ENCODE results near the gene MARK1. TPM values are rescaled to one million over a fixed set of nuclear protein-coding genes. Genes with fewer than 3 reads are reported as not detected.
A peak's percentile ranks its signal among the peaks of the same experiment; 100 is the strongest.

Gene MARK1
- total and polyA plus RNA-seq, 2 of the 13 experiments (the other 11 are each of a cell fraction or from before 2014, with no cell fraction given) = not detected

GRCh38 chr1:220685879-220686278, 157.9 kb downstream of the MARK1 start:
- Histone ChIP-seq H4K20me1 (ENCODE audit: insufficient read depth, low read length) (no peaks in the 10 kb centered on the region), H3K4me3 (replicated peaks in 1 of 3; ENCODE audit: insufficient read depth in 1 of 3, low read depth in 2 of 3, low read length in 3 of 3) (no peak overlapping the region), H3K4me1 (ENCODE audit: insufficient read depth, low read length) (peaks cover 18% of the 10 kb centered on the region), H3K79me2 (ENCODE audit: insufficient read depth, low read length) (peaks cover 2% of the 10 kb centered on the region), H3K27me3 (ENCODE audit: control insufficient read depth in 1 of 2, insufficient read depth in 2 of 2, low read length in 2 of 2) (no peaks in the 10 kb centered on the region; a peak in 2 of 5 replicates), H2AFZ (ENCODE audit: low read length) (no peak overlapping the region), H3K9ac (ENCODE audit: insufficient read depth, low read depth, low read length) (no peak overlapping the region), H3K27ac (ENCODE audit: extremely low read length, insufficient read depth, low read length) (no peak overlapping the region), H3K9me3 (ENCODE audit: low read length) (no peaks in the 10 kb centered on the region), H3K36me3 (replicated peaks in 1 of 2; ENCODE audit: control insufficient read depth in 1 of 2, insufficient read depth in 2 of 2, low read length in 2 of 2) (no peaks in the 10 kb centered on the region), H3K4me2 (ENCODE audit: low read depth, low read length) (no peak overlapping the region)
- intact Hi-C loops (cut with micrococcal nuclease; ENCODE audit: unreplicated experiment) = no loop called here
- 17% methylated on average over 2 of the region's 3 CpGs for WGBS (ENCODE audit: low lambda C conversion rate)
- ChIA-PET CTCF (ENCODE audit: low intra/inter-chr PET ratio, low total read pairs) (no interaction called here), POLR2A (interaction anchor here (0.7 to 1.4 kb wide), 5 partner anchors 47 to 101 kb away, joined by 3 to 5 read pairs (median 3); partner anchors contain the start of genes MTARC1 and MTARC2)
- FAIRE-seq = peak; percentile 23
- peak; percentile 90 for ATAC-seq
- peak; percentile 53 for DNase-seq (ENCODE audit: low spot score)
- peak; percentile 17; the same call in 1 of the 2 replicates for TF ChIP-seq RAD21 (CRISPR knock-in tag; IDR thresholded peaks at IDR 0.05)
- TF ChIP-seq REL (CRISPR knock-in tag; conservative IDR thresholded peaks at IDR 0.05) = no peak
- TF ChIP-seq TARDBP (CRISPR knock-in tag; IDR thresholded peaks at IDR 0.05) = no peak
- no peak for TF ChIP-seq ZKSCAN1 (IDR thresholded peaks at IDR 0.05; ENCODE audit: low read length)
- no peak for TF ChIP-seq KLF12 (CRISPR knock-in tag; IDR thresholded peaks at IDR 0.05; ENCODE audit: borderline replicate concordance)
- TF ChIP-seq SMC3 (IDR thresholded peaks at IDR 0.05; ENCODE audit: low read length) = peak; percentile 24; the same call in 1 of the 2 replicates
- TF ChIP-seq XRCC5 (optimal IDR thresholded peaks at IDR 0.05; ENCODE audit: low read length) = peak; percentile 31
- TF ChIP-seq STAG1 (CRISPR knock-in tag; IDR thresholded peaks at IDR 0.05) = peak; percentile 12; the same call in 1 of the 2 replicates
- BruUV-seq (replicated peaks) = no TSS peak
- in situ Hi-C loops (cut with HindIII; ENCODE audit: extremely low pct_ligation_motif_present, low pct_unique_long_range_greater_than_20kb) = no loop called here

- FAIRE-seq = no peak
- Histone ChIP-seq H4K20me1 (ENCODE audit: insufficient read depth, low read length) (no peaks in the 10 kb centered on the region), H3K27ac (ENCODE audit: extremely low read length, insufficient read depth, low read length) (no peak overlapping the region), H3K9ac (ENCODE audit: insufficient read depth, low read depth, low read length) (no peak overlapping the region), H2AFZ (ENCODE audit: low read length) (no peak overlapping the region), H3K4me1 (ENCODE audit: insufficient read depth, low read length) (peaks cover 23% of the 10 kb centered on the region), H3K36me3 (replicated peaks in 1 of 2; ENCODE audit: control insufficient read depth in 1 of 2, insufficient read depth in 2 of 2, low read length in 2 of 2) (no peaks in the 10 kb centered on the region), H3K79me2 (ENCODE audit: insufficient read depth, low read length) (peaks cover 21% of the 10 kb centered on the region), H3K27me3 (ENCODE audit: control insufficient read depth in 1 of 2, insufficient read depth in 2 of 2, low read length in 2 of 2) (no peaks in the 10 kb centered on the region; a peak in 2 of 5 replicates), H3K4me3 (replicated peaks in 1 of 3; ENCODE audit: insufficient read depth in 1 of 3, low read depth in 2 of 3, low read length in 3 of 3) (no peak overlapping the region), H3K4me2 (ENCODE audit: low read depth, low read length) (no peak overlapping the region), H3K9me3 (ENCODE audit: low read length) (no peaks in the 10 kb centered on the region)
- ChIA-PET CTCF (ENCODE audit: low intra/inter-chr PET ratio, low total read pairs) (no interaction called here), POLR2A (no interaction called here)
- in situ Hi-C loops (cut with HindIII; ENCODE audit: extremely low pct_ligation_motif_present, low pct_unique_long_range_greater_than_20kb) = no loop called here
- intact Hi-C loops (cut with micrococcal nuclease; ENCODE audit: unreplicated experiment) = no loop called here
- ATAC-seq = no peak
- DNase-seq (ENCODE audit: low spot score) = no peak
- 60% methylated on average over 5 of the region's 5 CpGs for WGBS (ENCODE audit: low lambda C conversion rate)
- no TSS peak for BruUV-seq (replicated peaks)
- TF ChIP-seq HOXA5 (CRISPR knock-in tag; IDR thresholded peaks at IDR 0.05) (no peak), SIN3B (IDR thresholded peaks at IDR 0.05; ENCODE audit: low read length) (no peak), ZNF12 (CRISPR knock-in tag; IDR thresholded peaks at IDR 0.05) (no peak), MEIS2 (CRISPR knock-in tag; IDR thresholded peaks at IDR 0.05) (no peak), ZNF678 (CRISPR knock-in tag; IDR thresholded peaks at IDR 0.05) (no peak), ZNF800 (CRISPR knock-in tag; IDR thresholded peaks at IDR 0.05) (no peak), ZNF720 (CRISPR knock-in tag; IDR thresholded peaks at IDR 0.05) (no peak), CHCHD3 (CRISPR knock-in tag; IDR thresholded peaks at IDR 0.05) (no peak), NR3C1 (CRISPR knock-in tag; IDR thresholded peaks at IDR 0.05) (no peak), ZNF709 (CRISPR knock-in tag; IDR thresholded peaks at IDR 0.05) (no peak), ZNF143 (CRISPR knock-in tag; IDR thresholded peaks at IDR 0.05) (no peak)
Observed at GRCh38 chr1:220687809-220688208, 159.9 kb downstream of the MARK1 start.
